ENCODE measurements around the gene CHIT1.
"Not testable (repeated sequence)": the region's sequence is repeated elsewhere in the genome, so short reads cannot be mapped to it uniquely, and the experiment has no call there.

The CHIT1 gene

DNA sequence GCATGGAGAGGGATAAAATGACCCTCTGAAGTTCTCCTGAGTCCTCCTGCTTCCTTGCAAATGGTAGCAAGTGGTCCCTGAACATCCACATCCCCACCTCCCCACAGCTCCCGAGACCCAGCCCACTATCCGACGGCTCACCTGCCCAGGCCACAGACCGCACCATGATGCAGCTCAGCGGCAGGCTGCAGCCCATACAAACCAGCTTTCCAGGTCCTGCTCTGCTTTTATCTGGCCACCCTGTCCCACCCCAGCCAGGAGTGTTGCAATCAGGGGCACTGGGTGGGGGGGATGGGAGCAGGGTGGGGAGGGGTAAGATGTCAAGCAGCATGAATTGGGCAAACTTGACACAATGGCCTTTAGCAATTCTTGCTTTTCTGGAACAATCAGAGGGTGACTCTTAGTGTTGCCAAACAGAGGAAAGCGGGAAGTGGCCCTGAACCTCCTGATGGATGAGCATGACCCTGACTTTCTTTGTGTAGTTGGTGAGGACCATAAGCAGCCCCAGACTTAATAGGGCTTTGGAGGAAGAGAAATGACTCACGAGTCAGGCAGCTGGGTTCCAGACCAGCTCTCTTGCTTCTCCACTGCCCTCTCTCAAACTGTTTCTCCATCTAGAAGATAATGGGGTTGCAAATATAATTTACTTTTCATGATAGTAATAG, at the start of gene CHIT1:
Gene CHIT1, minus strand, starts transcription at position 203 of the 665 bp plus-strand sequence. Its CDS starts 37 bp downstream, at position 166.
- no peak for DNase-seq (ENCODE audit: low spot score)

DNA sequence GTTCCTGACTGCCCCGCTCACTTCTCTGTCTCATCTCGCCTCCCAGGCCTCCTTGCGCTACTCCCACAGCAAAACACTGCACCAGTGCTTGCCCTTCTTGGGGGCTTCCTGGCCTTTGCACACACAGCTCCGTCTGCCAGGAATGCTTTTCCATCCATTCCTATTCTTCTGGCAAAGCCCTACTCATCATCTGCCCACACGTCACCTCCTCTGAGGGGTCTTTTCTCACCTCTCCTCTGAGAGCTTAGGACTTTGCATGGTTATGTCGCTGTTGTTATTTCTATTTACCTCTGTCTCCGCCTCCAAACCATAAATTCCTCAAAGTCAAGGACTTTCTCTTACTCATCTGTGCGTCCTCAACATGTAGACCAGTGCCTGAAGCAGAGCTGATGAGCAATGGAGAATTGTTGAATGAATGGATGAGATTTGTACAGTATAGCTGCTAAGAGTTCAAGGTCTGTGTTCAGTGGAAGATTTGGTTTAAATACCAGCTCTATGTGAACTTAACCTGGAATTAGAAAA, 49.5 kb upstream of the CHIT1 start:
- DNase-seq (ENCODE audit: low spot score), result no peak

DNA sequence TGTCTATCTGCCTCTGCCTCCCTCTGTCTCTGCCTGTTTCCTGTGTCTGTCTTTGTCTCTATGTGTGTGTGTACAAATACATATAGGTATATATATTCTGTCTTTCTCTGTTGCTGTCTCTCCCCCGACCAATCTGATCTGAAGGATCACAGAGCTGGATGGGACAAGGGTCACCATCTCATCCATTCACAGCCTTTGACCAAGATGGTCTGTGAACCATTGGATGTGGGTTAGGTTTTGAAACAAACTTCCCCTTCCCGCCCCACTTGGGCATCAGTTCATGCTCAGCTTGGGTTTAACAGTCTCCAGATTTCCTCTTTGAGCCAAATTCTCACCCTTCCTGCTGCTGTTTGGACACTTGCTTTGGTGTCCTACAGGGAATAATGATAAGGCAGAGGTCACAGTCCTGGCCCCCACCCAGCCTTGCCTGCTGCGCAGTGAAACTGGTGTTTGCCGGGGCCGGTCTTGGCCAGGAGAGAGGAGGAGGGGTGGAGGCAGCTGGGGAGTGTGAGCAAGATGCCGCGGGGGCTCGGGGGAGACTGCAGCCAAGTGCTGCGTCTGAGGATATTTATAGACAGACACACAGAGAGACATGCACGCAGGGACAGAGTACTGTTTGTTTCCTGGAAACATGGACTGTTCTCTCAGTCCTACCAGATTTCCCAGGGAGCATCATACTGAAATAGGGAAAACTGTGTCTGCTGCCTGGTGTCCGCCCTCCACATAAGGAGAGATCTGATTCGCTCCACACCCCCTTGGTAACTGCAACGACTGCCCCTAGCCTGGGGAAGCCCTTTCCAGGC, 48.8 kb upstream of the CHIT1 start:
- peak; percentile 96 for DNase-seq (ENCODE audit: low spot score)

DNA sequence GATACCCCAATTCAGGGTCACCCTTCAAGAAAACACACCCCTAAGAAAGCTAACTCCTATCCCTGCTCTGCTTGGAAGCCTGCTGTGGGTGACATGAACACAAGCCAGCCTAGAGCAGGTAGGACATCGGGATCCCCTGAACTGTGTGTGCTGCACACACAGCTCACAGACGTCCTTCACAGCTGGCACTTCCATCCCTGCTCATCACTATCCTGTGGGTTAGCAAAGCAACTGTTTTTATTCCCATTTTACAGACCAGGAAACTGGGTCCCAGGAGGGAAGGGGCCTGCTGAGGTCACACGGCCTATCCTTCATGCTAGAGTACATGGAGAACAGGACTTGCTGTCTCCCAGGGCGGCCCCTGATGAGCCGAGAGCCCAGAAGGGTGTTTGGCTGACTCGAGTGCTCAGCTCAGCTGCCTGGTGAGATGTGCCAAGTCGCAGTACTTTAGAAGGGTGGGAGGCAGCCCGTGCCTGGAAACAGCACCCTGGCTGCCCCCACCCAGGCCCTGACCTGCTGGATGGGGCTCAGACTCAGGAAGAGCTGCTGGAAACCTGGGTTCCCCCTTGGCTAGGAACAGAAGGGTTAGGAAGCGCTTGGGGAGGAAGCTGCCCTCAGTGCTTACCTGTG, 47.6 kb upstream of the CHIT1 start:
- peak; percentile 57 for DNase-seq (ENCODE audit: low spot score)

DNA sequence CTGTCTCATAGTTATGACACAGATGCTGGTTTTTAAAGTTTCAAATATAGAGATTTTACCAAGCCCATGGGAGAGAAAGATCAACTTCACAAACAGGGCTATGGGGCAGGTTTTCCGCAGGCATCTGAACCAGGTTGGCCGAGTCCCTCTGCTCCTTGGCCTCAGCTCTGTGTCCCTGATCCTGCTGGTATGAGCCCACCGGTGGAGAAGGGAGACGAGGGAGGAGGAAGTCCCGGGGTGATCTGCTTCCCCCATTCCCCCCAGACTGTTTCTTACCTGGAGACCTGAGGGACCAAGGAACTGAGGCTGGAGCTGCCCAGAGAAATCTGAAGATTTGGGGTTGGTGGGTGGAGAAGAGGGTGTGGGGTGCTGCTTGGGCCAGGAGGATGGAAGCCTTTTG, 46.9 kb upstream of the CHIT1 start:
- DNase-seq (ENCODE audit: low spot score), result no peak

DNA sequence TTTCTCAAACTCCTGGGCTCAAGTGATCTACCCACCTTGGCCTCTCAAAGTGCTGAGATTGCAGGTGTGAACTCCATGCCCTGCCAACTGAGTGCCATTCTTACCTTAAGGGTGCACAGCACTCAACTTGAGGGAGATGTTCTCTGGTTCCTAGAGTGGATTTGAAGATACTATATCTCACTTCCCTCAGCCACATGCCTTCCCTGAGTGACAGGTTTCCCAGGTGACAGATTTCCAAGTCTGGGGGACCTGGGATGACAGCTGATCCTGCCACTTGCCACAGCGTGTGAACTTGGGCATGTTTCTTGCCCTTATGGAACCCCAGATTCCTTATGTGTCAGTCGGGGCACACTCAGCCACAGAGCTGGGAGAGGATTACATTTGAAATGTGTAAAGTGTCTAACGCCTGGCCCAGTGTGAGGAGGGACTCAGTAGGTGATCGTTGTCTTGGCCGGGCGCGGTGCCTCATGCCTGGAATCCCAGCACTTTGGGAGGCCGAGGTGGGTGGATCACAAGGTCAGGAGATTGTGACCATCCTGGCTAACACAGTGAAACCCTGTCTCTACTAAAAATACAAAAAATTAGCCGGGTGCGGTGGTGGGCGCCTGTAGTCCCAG, 46.3 kb upstream of the CHIT1 start:
- no peak for DNase-seq (ENCODE audit: low spot score)

DNA sequence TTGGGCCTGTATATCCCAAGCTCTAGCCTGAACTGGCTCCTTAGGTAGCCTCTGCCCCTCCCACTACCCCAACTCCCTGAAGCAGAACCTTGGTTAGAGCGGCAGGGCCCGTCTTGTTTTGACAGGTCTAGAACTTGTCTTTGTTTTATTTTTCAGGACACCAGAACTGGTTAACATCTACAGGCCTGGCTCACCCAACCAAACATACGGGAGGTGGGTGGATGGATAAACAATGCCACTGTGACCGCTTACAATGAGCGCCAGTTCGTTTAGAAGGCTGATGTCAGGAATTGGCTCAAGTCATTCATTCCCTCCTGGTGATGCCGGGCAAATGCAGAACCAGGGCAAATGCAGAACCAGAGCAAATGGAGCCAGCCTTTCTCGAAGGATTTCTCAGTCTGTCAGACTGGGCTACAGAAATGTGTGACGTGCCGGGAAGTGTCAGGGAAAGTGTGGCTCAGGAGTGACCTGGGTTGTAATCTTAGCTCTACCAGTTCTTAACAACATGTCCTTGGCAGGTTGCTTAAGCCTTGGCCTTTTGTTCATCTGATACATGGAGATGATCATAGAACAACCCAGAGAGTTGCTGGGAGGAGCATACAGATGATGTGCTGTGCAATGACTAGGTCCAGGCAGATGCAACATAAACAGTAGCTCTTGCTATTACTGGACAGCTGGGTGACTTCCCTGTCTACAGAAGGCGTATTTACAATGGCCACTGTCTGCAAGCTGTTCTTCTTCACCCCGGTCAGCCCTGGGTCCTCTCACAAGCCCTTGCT, 45.3 kb upstream of the CHIT1 start:
- DNase-seq (ENCODE audit: low spot score), result peak; percentile 97

DNA sequence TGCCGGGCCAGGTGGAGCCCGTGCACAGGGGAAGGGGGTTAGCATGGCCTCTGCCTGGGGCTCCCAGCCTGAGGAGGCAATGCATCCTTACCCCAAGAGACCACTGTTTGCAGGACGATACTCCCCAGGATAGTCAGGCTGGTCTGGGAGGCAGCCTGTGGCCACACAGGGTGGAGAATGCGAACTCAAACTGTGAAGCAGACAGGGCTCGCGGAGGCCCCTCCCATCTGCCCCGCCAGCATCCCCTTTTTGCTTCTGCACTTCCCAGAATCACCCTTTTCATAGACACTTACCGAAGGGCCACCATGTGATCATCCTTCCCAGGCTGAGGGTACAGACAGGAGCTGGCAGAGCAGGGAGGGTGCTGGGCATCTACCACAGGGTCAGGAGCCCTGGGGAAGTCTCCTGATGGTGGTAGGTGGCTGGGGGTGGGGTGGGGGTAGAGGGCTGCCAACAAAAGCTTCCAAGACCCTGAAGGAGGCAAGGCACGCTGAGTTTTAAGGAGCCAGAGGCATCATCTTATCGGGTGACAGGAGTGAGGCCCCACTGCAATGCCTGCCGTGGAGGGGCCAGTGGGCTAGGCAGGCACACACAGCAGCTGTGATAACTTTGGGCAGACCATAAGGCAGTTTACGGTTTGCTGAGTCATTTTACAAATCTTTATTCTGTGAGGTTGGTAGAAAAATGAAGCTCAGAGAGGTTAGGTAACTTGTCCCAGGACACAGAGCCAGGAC, 44.6 kb upstream of the CHIT1 start:
- peak; percentile 73 for DNase-seq (ENCODE audit: low spot score)

DNA sequence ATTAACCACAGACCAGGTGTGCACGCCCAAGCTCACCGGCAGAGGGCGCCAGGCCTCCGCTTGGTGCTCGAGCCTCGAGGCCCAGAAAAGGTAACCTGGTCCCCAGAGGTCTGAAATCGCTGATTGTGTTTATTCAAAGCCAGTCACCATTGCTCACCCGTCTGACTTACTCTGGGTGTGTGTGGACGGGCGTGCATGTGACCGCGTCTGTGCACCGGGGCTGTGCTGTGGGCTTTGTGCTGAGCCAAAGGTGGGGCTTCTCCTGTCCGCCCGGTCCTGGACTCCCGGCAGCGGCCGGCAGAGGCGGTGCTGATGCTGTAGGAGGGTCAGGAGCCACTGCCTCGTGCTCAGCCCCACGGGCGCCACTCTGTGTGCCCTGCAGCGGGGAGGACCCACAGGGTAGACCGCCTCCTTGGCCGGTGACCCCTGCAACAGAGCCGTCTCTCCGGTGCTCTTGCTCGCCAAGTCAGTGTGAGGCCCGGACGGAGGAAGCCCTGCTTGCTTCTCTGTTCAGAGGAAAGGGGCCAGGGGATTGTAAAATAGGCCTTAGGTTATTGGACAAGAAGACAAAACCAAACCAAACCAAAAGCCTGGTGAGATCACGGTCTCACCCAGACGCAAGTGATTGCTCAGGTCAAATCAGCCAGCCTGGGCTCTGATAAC, 43.9 kb upstream of the CHIT1 start:
- DNase-seq (ENCODE audit: low spot score), result peak; percentile 85

DNA sequence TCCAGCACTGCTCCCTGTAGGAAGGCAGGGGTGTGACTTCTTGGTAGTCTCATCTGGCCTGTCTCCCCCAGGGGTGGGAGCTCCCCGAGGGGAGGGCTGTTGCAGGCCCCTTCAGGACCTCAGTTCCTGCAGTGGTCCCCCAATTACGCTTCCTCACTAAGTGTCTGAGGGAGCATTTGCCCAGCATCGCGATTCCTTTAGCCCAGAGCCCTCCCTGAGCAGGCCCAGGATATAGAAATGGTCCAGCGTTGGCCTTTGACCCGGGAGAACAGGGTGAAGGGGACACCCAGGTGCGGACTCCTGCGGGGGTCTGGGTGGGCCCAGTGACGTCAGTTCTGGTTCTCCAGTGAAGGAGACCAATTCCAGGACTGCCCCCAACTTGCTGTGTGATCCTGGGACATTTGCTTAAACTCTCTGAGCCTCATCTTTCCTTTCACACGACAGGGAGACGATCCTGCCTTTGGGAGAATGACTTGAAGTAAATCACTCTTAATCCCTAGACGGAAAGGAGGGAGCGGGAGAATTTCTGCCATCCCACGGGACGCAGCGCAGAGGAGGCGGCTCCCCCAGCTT, 43.2 kb upstream of the CHIT1 start:
- no peak for DNase-seq (ENCODE audit: low spot score)

DNA sequence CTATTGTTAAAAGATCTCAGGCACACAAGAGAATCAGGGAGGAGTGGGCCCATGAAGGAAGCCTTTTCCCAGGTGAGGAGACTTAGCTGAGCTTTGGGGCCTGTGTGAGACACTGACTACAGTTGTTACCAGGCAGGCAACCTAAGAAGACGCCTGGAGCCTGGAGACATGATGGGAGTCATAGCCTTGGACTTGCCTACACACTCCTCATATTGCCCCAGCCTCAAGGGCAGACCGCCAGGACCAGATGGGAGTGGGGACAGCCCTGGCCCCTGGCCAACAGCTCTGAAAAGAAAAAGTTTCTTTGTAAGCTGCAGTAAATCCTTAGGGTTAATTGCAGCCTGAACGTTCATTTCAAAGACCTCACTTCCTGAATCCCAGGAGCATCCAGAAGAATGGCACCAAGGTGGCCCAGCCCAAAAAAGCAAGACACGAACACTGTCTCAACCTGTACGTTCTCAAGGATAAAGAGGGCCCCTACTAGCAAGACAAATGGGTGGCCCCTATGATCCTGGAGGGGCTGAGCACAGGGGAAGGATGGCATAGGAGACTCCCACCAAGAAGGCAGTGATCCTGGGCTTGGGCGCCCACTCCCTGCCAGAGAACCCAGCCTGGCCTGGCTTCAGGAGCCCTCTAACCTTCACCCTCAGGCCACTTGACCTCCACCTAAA, 42.6 kb upstream of the CHIT1 start:
- no peak for DNase-seq (ENCODE audit: low spot score)

DNA sequence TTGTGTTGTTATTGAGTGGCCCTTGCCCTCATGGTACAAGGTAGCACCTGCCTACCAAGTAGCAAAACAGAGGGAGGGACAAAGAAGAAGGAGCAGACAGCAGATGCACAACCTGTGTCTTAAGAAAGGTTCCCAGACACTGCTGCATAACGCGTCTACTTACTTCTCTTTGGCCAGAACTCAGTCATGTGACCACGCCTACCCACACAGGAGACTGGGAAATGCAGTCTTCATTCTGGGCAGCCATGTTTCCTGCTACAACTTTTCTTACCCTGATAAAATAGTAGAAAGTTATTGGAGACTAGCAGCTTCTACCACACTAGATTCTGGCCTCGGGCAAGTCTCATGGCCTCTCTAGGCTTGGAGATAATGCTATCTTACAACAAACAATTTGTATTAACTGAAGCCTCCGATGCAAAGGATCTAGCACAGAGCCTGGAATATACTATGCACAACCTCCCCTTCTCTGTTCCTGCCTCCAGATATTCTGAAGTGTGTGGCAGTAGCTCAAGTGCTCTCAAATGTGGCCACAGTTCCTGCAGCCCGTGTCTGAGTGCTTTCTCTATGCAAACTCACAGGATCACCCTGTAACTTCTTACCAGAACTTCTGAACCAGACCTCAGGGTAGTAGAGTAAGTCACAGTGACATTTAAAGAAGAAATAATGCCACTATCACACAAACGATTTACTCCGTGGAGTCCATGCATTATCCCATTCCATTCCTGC, 41.7 kb upstream of the CHIT1 start:
- peak; percentile 63 for DNase-seq (ENCODE audit: low spot score)

DNA sequence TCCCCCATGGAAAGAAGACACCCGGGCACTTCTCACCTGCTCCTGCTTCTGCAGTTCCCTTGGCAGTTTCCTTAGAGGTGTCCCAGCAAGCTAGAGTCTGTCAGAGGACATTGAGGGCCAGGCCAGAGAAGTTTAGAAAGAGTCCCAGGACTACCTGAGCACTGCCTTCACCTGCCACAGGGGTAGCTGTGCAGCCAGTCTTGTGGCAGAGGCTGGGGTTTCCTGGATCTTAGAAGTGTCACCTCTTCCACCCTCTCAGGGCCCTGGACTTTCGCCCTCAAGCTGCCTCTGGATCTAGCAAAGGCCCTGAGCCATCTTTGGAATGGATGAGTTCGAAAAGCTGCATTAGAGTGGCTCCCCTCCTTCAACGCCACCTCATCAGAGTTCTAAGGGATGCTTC, 41.0 kb upstream of the CHIT1 start:
- no peak for DNase-seq (ENCODE audit: low spot score)

DNA sequence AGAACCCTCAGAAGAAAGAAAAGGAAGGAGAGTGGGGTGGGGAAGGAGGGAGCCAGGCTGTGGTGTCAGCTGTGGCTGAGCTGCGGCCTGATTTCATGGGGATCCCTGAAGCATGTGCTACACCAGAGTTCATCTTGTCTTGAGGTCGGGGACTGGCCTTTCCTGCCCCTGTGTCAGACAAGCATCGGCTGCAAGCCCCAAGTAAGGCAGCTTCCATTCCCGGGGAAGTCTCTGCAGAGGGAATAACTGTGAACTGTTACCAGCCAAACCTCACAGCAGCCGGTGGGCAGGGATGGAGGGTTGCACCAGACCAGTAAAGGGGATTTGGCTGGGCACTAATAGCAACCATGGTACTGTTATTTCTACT, 40.2 kb upstream of the CHIT1 start:
- DNase-seq (ENCODE audit: low spot score), result no peak

DNA sequence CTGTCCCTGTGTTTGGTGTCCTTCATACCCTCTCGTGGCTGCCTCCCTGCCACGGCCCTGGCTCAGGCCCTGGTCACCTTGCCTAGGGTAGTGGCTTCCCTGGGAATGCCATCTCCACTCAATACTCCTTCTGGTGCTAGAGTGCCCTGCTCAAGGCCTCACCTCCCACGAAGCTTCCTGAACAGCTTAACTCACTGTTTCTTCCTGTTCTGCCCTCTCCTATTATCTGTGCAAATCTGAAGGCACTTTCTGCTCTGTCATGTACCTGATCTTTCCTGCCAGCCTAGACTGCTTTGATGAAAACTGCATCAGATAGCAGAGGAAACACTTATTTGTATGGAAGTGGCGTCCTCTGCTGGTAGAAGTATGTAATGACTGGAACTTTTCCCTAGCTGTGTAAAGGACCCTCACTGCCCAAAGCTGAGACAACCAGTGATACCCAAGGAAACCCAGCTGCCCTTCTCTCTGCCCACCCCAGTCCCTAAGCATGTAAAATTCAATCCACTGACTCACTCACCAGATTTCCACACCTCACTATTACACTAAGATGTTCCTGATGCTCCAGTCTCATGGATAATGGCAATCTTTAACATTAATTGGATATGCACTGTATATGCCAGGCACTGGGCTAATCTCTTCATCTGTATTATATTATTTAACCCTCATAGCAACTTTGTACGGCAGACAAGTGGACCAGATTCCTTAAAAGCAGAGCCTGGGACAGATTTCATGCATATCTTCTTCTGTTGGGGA, 39.6 kb upstream of the CHIT1 start:
- peak; percentile 76 for DNase-seq (ENCODE audit: low spot score)

DNA sequence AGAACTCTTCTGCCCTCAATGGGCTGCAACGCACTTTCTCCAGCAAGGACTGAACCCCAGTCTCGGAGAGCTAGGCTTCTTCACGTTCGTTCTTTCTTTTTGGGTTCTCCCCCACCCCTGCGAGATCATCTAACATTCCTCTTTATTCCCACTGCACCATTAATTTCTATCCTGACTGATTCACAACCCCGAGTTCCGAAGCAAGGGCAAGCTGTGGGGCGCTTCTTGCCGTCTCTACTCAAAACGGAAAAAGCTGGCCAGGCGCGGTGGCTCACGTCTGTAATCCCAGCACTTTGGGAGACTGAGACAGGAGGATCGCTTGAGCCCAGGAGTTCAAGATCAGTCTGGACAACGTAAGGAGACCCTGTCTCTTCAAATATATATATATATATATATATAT, 38.4 kb upstream of the CHIT1 start:
- no peak for DNase-seq (ENCODE audit: low spot score)

DNA sequence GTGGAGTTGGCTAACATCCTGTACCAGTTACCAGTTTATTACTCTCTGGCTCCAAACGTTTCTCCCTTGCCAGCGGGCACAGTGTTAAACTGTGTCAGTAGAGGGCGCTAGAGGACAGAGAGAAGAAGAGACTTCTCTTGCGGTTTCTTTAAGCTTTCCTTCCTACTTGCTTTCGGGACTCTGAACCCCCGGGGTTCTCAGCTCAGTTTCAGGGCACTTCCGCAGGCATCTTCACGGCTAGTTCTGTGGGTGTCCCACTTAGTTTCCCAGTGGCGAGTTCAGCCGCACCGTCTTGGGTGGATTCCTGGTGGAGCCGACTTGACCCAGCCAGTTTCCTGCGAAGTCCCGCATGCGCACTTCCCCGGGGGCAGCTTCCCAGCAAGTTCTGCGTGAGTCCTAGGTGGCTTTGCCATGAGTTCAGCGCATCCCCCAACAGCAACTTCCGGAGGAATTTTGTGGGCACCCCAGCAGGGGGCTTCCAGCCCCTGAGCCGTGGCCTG, 37.9 kb upstream of the CHIT1 start:
- peak; percentile 92 for DNase-seq (ENCODE audit: low spot score)

DNA sequence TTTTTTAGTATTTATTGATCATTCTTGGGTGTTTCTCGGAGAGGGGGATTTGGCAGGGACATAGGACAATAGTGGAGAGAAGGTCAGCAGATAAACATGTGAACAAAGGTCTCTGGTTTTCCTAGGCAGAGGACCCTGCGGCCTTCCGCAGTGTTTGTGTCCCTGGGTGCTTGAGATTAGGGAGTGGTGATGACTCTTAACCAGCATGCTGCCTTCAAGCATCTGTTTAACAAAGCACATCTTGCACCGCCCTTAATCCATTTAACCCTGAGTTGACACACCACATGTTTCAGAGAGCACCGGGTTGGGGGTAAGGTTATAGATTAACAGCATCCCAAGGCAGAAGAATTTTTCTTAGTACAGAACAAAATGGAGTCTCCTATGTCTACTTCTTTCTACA, 36.7 kb upstream of the CHIT1 start:
- DNase-seq (ENCODE audit: low spot score), result not testable (repeated sequence)

All from globus pallidus (tissue), 1 donor.